ENCODE measurements around the gene AMMECR1L.

The AMMECR1L gene

DNA sequence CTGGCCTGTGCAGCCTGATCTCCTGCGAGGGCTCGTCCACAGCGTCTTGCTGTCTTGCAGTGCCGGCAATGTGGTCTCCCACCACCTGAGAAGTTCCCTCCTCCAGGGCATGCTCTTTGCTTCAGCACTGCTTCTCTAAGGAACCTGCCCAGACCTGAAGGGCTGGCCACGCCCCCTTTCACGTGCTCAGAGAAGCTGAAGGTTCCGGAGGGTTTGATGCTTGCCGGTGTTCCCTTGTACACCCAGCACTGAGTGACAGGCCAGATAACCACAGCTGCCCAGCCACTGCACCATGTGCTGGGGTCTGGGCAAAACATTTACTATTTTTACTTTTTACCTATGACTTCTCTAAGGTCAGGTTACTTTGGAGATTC lies 26.1 kb downstream of the AMMECR1L start:
- Histone ChIP-seq H3K4me2 (peak overlapping the region in 2 of 11 experiments; percentile 7 to 16; a peak in 2 of 22 replicates), H4K20me1 (peaks cover 12 to 69% (median 40%) of the 10 kb centered on the region in 11 experiments; a peak in 20 of 22 replicates), H3K27ac (no peak overlapping the region), H3K4me1 (peaks cover 25 to 50% (median 34%) of the 10 kb centered on the region in 10 experiments), H3K9ac (no peak overlapping the region), H3K9me3 (replicated peaks in 1 of 11) (no peaks in the 10 kb centered on the region), H3K27me3 (no peaks in the 10 kb centered on the region), H3K36me3 (peaks cover 25 to 43% (median 37%) of the 10 kb centered on the region in 11 experiments), H3K4me3 (no peak overlapping the region)
- TF ChIP-seq Cebpa-rat (IDR thresholded peaks at IDR 0.05): no peak

DNA sequence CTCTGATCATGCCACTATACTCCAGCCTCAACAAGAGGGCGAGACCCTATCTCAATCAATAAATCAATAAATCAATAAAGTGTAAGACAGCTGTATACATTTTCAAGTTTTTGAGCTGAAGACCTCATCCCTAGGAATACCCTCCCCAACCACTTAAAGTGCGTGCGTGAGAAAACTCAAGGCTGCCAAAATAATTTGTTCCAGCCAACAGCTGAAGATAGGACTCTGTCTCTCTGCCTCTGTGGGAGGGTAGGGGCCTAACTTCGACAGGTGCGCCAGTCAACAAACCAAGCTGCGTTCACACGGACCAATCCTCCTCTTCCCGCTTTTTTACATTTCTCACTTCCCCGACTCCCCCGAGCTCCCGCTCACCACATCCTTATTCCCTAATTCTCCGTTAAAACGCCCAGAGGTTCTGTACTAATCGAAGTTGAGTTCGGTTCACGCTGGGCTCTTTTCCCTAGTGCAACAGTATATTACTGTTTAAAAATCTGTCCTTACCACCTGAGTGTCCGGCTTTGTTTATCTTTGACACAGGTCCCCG lies 28.4 kb downstream of the AMMECR1L start:
- TF ChIP-seq Cebpa-rat (IDR thresholded peaks at IDR 0.05): no peak
- Histone ChIP-seq H3K4me3 (peak overlapping the region; percentile 75 to 98 (median 92)), H3K36me3 (peaks cover 11 to 42% (median 36%) of the 10 kb centered on the region in 11 experiments), H4K20me1 (peaks cover 33 to 72% (median 51%) of the 10 kb centered on the region in 11 experiments; a peak in 21 of 22 replicates), H3K4me2 (peak overlapping the region; percentile 84 to 98 (median 94)), H3K27ac (peak overlapping the region; percentile 67 to 96 (median 92)), H3K4me1 (peaks cover 30 to 51% (median 42%) of the 10 kb centered on the region in 10 experiments), H3K9ac (peak overlapping the region; percentile 87 to 98 (median 95)), H3K27me3 (no peaks in the 10 kb centered on the region), H3K9me3 (replicated peaks in 1 of 11) (no peaks in the 10 kb centered on the region)

DNA sequence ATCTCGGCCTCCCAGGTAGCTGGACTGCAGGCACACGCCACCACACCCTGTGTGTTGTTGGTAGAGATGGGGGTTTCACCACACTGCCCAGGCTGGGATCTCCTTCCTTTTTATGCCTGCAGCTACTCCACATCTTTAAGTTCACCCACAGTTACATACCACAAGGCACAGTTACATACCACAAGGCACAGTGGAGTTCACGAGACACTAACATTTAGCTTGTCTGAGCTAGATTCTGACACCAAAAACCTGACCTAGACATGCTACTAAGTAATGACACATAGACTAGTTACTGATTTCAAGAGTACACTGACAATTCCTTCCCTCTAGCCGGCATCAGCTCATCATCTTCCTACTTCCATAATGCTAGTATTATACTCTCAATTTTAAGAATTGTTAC lies 32.1 kb downstream of the AMMECR1L start:
- H3K4me2 ChIP-seq: no peak overlapping the region; a peak in 1 of 22 replicates
- peaks cover 28 to 43% (median 36%) of the 10 kb centered on the region in 10 experiments for H3K4me1 ChIP-seq
- no peak for TF ChIP-seq Cebpa-rat (IDR thresholded peaks at IDR 0.05)
- H3K36me3 ChIP-seq: peaks cover 46 to 75% (median 68%) of the 10 kb centered on the region in 11 experiments
- H3K9me3 ChIP-seq (replicated peaks in 1 of 11): no peaks in the 10 kb centered on the region
- H3K27ac ChIP-seq: no peak overlapping the region
- no peaks in the 10 kb centered on the region for H3K27me3 ChIP-seq
- H3K4me3 ChIP-seq: no peak overlapping the region
- peaks cover 41 to 90% (median 74%) of the 10 kb centered on the region in 11 experiments; a peak in 21 of 22 replicates for H4K20me1 ChIP-seq
- H3K9ac ChIP-seq: 0 out of 22 replicates have a peak overlapping the region, but pooled peaks of 1 of the 11 experiments have one; percentile 19

DNA sequence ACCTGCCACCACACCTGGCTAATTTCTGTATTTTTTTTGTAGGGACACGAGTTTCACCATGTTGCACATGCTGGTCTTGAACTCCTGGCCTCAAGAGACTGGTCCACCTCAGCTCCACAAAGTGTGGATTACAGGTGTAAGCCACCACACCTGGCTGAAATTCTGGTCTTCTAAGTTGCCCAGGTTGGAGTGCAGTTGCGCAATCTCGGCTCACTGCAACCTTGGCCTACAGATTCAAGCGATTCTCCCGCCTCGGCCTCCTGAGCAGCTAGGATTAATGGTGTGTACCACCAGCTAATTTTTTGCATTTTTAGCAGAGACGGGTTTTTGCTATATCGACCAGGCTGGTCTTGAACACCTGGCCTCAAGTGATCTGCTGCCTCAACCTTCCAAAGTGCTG lies 33.4 kb downstream of the AMMECR1L start:
- Histone ChIP-seq H3K4me2 (no peak overlapping the region), H3K9me3 (replicated peaks in 1 of 11) (no peaks in the 10 kb centered on the region), H3K4me3 (no peak overlapping the region), H4K20me1 (peaks cover 41 to 100% (median 84%) of the 10 kb centered on the region in 11 experiments; a peak in 21 of 22 replicates), H3K27me3 (no peaks in the 10 kb centered on the region), H3K9ac (no peak overlapping the region), H3K27ac (no peak overlapping the region), H3K4me1 (peaks cover 28 to 40% (median 31%) of the 10 kb centered on the region in 10 experiments), H3K36me3 (peaks cover 59 to 88% (median 81%) of the 10 kb centered on the region in 11 experiments)
- peak in 9 of 11 experiments; percentile 27 to 94 (median 73); a peak in 17 of 22 replicates for TF ChIP-seq Cebpa-rat (IDR thresholded peaks at IDR 0.05)

DNA sequence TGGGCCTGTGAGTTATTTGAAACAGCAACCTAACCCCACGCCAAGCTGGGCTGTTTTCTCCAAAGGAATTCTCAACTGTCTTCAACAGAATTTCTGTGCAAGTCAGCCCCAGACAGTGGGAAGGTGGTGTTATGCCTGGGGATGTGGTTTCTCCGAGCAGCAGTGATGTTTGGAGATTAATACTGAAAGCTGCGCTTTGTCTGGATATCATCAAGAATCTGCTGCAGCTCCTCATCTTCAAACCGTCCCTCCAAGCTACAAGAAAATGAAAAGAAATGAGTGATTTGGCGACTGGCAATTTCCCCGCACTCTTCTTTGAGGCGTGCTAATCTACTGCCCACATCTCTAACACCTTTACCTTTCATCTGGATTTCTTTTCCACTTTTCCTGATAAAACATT lies 37.8 kb downstream of the AMMECR1L start:
- no peak overlapping the region for H3K4me3 ChIP-seq
- no peak for TF ChIP-seq Cebpa-rat (IDR thresholded peaks at IDR 0.05)
- H3K4me1 ChIP-seq: no peaks in the 10 kb centered on the region
- H3K9ac ChIP-seq: no peak overlapping the region
- H4K20me1 ChIP-seq: peaks cover 13 to 100% (median 66%) of the 10 kb centered on the region in 11 experiments; a peak in 21 of 22 replicates
- H3K4me2 ChIP-seq: no peak overlapping the region
- H3K27me3 ChIP-seq: no peaks in the 10 kb centered on the region
- H3K36me3 ChIP-seq: peaks cover 81 to 99% (median 95%) of the 10 kb centered on the region in 11 experiments
- H3K27ac ChIP-seq: no peak overlapping the region
- no peaks in the 10 kb centered on the region for H3K9me3 ChIP-seq (replicated peaks in 1 of 11)

DNA sequence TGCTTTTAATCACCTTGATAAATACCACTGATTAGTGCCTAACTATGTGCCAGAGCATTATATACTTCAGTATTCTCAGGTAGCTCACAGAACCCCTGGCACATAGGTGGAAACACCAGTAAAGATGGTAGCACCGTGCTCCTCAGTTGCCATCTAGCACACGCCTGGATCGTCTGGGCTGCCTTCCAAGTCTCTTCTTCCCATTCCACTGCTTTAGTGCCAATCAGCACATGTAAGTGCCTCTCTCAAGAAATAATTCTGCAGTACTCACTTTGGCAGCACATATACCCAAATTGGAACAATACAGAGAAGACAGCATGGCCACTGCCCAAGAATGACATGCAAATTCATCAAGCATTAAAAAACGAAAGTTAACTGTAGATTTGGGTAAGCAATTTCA lies 40.8 kb downstream of the AMMECR1L start:
- H3K4me3 ChIP-seq: no peak overlapping the region
- H3K36me3 ChIP-seq: peaks cover 52 to 69% (median 65%) of the 10 kb centered on the region in 11 experiments
- no peak overlapping the region for H3K27ac ChIP-seq
- no peak overlapping the region for H3K4me2 ChIP-seq
- no peak overlapping the region for H3K9ac ChIP-seq
- H3K27me3 ChIP-seq: no peaks in the 10 kb centered on the region
- no peaks in the 10 kb centered on the region for H3K9me3 ChIP-seq (replicated peaks in 1 of 11)
- TF ChIP-seq Cebpa-rat (IDR thresholded peaks at IDR 0.05): no peak
- peaks cover 0 to 75% (median 42%) of the 10 kb centered on the region in 11 experiments; a peak in 16 of 22 replicates for H4K20me1 ChIP-seq
- H3K4me1 ChIP-seq: no peaks in the 10 kb centered on the region

DNA sequence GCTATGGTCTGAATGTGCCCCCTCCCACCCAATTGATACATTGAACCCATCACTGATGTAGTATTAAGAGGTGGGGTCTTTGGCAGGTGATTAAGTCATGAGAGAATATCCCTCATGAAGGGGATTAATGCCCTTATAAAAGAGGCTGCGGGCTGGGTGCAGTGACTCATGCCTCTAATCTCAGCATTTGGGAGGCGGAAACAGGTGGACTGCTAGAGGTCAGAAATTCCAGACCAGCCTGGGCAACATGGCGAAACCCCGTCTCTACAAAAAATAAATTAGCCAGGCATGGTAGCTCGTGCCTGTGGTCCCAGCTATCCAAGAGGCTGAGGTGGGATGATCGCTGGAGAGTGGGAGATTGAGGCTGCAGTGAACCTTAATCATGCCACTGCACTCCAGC lies 42.1 kb downstream of the AMMECR1L start:
- peaks cover 39 to 56% (median 52%) of the 10 kb centered on the region in 11 experiments for H3K36me3 ChIP-seq
- H4K20me1 ChIP-seq: peaks cover 0 to 62% (median 34%) of the 10 kb centered on the region in 11 experiments; a peak in 14 of 22 replicates
- H3K9me3 ChIP-seq (replicated peaks in 1 of 11): no peaks in the 10 kb centered on the region
- no peak overlapping the region for H3K27ac ChIP-seq
- no peaks in the 10 kb centered on the region for H3K27me3 ChIP-seq
- H3K4me3 ChIP-seq: no peak overlapping the region
- no peak for TF ChIP-seq Cebpa-rat (IDR thresholded peaks at IDR 0.05)
- H3K4me2 ChIP-seq: no peak overlapping the region
- H3K4me1 ChIP-seq: no peaks in the 10 kb centered on the region
- no peak overlapping the region for H3K9ac ChIP-seq

DNA sequence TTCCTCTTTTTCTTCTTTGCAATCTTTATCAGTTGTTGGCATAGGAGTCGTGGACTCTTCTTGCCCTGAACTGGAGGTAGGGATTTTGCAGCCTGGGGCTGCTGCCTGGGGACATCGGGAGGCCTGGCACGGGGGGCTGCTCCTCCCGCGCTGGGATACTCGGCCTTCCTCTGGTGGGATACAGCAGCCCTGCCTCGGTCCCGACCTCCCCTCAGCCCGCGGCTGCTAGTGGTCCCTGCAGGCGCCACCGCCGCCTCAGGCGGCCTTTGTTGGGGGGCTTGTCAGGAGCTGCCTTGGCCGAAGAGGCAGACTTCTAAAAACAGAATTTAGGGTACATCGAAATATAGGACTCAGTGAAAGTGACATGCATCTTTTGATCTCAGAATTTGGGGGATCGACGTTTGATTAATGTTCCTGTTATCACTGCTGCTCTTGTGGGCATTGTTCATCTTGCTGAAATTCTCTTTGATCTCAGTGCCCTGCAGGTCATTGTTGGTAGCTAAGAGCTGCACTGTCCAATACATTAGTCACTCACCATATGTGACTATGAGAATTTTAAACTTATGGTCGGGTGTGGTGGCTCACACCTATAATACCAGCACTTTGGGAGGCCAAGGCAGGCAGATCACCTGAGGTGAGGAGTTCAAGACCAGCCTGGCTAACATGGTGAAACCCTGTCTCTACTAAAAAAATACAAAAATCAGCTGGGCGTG lies 44.1 kb downstream of the AMMECR1L start:
- no peak overlapping the region for H3K4me2 ChIP-seq
- H3K9me3 ChIP-seq (replicated peaks in 1 of 11): no peaks in the 10 kb centered on the region
- no peak for TF ChIP-seq Cebpa-rat (IDR thresholded peaks at IDR 0.05)
- H3K4me3 ChIP-seq: no peak overlapping the region
- peaks cover 18 to 36% (median 32%) of the 10 kb centered on the region in 11 experiments for H3K36me3 ChIP-seq
- H3K27me3 ChIP-seq: no peaks in the 10 kb centered on the region
- no peak overlapping the region for H3K9ac ChIP-seq
- H4K20me1 ChIP-seq: peaks cover 0 to 41% (median 24%) of the 10 kb centered on the region in 11 experiments; a peak in 11 of 22 replicates
- H3K4me1 ChIP-seq: no peaks in the 10 kb centered on the region
- H3K27ac ChIP-seq: no peak overlapping the region

DNA sequence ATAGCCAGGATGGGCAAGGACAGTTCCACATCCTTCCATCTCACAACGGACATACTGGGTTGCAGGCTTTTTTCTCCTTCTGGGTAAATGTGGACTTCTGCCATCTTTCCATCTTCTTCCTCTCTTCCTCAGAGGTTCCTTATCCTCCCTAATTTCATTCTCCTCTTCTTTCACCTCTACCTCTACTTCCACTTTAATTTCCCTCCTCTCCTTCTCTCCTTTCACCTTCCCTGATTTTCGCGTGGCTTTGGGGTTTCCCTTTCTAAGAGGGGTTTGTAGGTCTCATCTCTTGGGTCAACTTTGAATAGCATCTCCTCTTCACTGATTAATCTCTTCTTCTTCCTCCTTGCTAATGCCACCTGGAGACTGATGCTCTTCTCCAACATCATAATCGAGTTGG lies 44.9 kb downstream of the AMMECR1L start:
- H3K4me2 ChIP-seq: no peak overlapping the region
- no peak for TF ChIP-seq Cebpa-rat (IDR thresholded peaks at IDR 0.05)
- peaks cover 0 to 34% (median 20%) of the 10 kb centered on the region in 11 experiments; a peak in 11 of 22 replicates for H4K20me1 ChIP-seq
- H3K27ac ChIP-seq: no peak overlapping the region
- no peaks in the 10 kb centered on the region for H3K4me1 ChIP-seq
- H3K9ac ChIP-seq: no peak overlapping the region
- no peaks in the 10 kb centered on the region for H3K27me3 ChIP-seq
- H3K4me3 ChIP-seq: no peak overlapping the region
- H3K9me3 ChIP-seq (replicated peaks in 1 of 11): no peaks in the 10 kb centered on the region
- peaks cover 11 to 28% (median 25%) of the 10 kb centered on the region in 11 experiments for H3K36me3 ChIP-seq

Data from BLaER1 treated with 17β-estradiol and CSF1 and Interleukin-3, amounts not matched to agents 10 nM and 100 nM (cell line).